GM18868 (cell line): Measurements from ENCODE around the gene SLC1A7.

Source experiments
- ATAC-seq: cut with Tn5 transposase; IDR thresholded peaks from one replicate; pipeline ENCODE4 v1.9.1; 2021; ENCODE audit warnings: mild to moderate bottlenecking, moderate library complexity; ENCODE audit not compliant: unreplicated experiment

The SLC1A7 gene

GRCh38 chr1:53116933-53117600, 25.4 kb downstream of the SLC1A7 start:
- no peak for ATAC-seq

DNA sequence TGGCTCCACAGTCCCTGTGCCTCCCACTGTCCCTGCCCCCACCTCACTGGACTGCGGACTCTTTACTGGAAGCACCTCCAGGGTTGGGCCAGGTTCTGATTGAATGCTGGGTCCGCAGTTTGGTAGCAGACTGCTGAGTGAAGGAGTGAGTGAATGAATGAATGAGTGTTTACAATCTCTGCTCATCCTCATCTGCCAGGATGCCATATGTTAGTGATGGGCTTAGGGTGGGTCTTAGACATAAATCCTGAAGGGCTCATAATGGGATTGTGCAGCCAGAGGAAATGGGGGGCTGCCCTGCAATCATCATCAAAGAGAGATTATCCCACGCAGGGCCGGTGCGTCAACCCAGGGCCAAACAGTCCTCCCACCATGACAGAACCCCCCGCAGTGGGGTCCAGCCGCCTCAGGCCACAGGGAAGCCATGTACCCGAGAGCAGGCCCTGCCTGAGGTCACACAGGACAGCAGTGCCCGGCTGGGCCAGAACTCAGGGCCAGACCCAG, 26.1 kb downstream of the SLC1A7 start:
- no peak for ATAC-seq

DNA sequence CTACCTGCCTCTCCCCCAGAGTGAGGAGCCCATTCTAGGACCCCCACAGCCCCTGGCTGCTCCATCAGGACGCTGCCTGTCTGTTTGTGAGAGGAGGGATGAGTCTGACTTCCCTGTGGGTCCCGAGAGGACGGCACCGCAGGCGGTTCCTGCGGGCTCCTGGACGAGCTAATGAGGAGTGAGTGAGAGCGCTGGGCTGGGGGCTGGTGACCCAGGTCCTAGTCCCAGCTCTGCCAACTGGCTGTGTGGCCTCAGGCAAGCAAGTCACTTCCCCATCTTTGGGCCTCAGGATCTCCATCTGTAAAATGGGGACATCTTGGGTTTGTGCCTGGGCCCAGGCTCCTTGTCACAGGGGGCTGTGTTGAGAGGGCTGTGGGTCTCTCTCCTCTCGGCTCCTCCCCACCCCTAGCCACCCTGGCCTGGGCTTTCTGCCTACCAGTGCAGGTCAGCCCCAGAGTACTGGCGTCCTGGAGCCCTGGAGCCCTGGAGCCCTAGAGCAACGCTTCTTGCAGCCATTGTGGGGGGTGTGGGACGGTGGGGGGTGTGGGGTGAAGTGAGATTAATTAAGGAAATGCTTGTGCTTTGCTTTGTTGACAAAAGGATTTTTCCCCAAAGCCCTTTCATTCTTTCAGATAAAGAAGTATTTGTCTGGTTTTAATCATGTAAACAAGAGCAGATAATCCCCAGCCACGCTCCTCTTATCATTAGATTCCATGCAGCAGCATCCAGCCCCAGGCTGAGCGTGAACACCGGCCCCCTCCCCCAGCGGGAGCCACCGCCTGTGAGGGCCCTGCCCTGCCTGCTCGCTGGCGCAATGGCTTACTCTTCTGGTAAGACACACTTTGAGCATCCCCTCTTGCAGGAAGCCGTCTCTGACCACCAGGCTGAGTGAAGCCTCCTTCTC, 26.8 kb downstream of the SLC1A7 start:
- ATAC-seq, result no peak

GRCh38 chr1:53114581-53115400, 27.6 kb downstream of the SLC1A7 start:
- ATAC-seq, result no peak

GRCh38 chr1:53114090-53114489, 28.3 kb downstream of the SLC1A7 start:
- no peak for ATAC-seq

- no peak for ATAC-seq
These were observed 29.6 kb downstream of the SLC1A7 start for GRCh38 chr1:53112861-53113260.

- ATAC-seq, result no peak
These were observed 30.1 kb downstream of the SLC1A7 start for GRCh38 chr1:53112271-53112774.

GRCh38 chr1:53111693-53112092, 30.7 kb downstream of the SLC1A7 start:
- ATAC-seq, result no peak

GRCh38 chr1:53111073-53111556, 31.3 kb downstream of the SLC1A7 start:
- no peak for ATAC-seq

GRCh38 chr1:53110370-53111072, 31.9 kb downstream of the SLC1A7 start:
- ATAC-seq, result no peak

- ATAC-seq, result no peak
These were observed 33.5 kb downstream of the SLC1A7 start for GRCh38 chr1:53108646-53109580.

- ATAC-seq, result no peak
These were observed 34.7 kb downstream of the SLC1A7 start for GRCh38 chr1:53107570-53108322.

- ATAC-seq, result no peak
These were observed 35.3 kb downstream of the SLC1A7 start for GRCh38 chr1:53107090-53107489.

DNA sequence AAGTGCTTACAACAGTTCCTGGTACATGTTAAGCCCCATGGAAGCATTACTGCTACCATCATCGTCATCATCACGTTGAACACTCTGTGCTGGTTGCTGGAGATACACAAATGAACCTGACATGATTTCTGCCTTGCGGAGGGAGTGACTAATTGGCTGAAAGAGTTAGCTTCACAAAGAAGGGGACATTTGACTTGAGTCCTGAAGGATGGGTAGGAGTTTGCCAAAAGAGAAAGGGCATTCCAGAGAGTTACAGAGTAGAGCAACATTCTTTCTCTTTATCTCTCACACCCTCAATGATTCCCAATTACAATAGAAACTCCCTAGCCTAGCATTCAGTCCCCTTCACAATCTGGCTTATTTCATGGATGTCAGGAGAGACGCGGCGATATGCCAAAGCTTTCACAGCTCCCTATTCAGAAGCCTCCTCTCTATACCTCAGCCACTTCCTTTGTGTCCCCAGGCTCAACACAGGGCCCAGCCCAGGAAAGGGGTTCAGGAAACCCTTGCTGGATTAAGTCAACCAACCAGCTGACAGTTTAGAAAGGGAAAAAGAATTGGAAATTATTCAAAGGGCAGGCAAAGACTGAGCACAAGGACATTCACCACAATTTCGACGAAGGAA, 38.0 kb downstream of the SLC1A7 start:
- ATAC-seq, result no peak

DNA sequence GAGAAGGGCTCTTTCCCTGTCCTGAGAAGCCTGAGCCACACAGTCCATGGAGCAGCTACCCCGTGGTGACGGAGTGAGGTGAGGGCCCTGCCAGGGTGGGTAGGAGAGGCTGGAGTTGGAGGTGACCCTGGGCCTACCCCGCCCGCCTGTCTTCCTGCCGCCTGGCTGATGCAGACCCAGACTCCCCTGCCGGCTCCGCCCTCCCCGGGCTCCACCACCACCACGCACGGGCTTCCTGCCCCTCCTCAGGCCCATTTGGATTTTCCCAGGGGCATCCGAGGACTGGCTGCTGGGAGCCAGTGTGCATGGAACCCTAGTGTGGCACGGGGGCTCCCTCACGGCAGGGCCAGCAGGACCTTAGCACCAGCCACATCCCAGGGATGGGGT, 47.9 kb downstream of the SLC1A7 start:
- ATAC-seq, result no peak

DNA sequence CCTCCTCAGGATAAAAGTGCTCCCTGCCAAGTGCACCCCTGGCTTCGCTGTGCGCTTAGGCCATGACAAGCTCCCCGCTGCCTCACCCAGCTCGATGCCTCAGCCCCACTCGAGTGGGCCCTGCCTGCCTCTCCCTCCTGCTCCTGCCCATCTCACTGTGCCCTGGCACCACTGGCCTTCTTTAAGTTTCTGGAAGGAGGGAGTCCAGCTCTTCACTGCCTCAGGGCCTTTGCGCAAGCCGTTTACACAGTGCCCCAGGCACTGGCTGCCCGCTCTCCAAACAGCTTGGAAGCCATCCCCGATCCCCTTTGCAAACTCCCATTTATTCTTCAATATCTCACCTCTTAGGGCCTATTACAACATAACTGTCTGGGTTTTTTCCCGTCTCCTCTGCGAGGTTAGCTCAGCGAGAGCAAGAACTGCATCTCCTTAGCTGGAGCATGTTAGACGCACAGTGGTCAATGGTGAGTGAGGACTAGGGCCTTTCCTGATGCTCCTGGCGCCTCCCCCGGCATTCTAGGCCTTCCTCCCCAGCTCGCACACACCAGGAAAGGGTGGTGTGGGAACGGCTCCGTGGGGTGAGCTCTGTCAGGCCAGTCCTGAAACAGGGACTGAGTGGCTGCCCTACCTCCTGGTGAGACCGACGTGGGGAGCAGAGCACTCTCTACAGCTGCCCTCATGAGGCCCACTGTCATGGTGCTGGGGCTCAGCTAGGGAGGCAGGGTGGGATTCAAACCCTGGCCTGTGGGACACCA, 48.5 kb downstream of the SLC1A7 start:
- ATAC-seq, result no peak

GRCh38 chr1:53093451-53093754, 49.0 kb downstream of the SLC1A7 start:
- ATAC-seq, result no peak
